Heart left ventricle (tissue), 16 donors: ENCODE data around the gene IKZF1. TPM values are rescaled to one million over a fixed set of nuclear protein-coding genes. Genes with fewer than 3 reads are reported as not detected.

Experiments used
- ATAC-seq, 4 donors: fragments of 200-7000 bp; cut with Tn5 transposase; one replicate each; pipeline ENCODE4 v1.9.1; 2020 to 2022; ENCODE audit warnings: moderate library complexity in 4 of 4, mild to moderate bottlenecking in 3 of 4, moderate number of reproducible peaks in 1 of 4
- DNase-seq, 5 donors: peaks; one replicate each; pipeline ENCODE4 v3.0.0-alpha.2; 2020
- H3K27ac ChIP-seq, 12 donors: fragments of 200-600 bp; sonication (generic) in 4 of 12; one replicate each; pipeline versions ENCODE4 v1.5.0 to v1.8.0; 2016 to 2022; ENCODE audit warnings: mild to moderate bottlenecking in 2 of 12
- H3K27me3 ChIP-seq, 9 donors: fragments of 200-600 bp; sonication (generic) in 2 of 9; one replicate each; pipeline versions ENCODE4 v1.5.1 to v1.8.0; 2016 to 2022; ENCODE audit warnings: mild to moderate bottlenecking in 3 of 9
- H3K36me3 ChIP-seq, 9 donors: fragments of 200-600 bp; sonication (generic) in 2 of 9; one replicate each; pipeline versions ENCODE4 v1.5.0 to v1.8.0; 2018 to 2022; ENCODE audit warnings: mild to moderate bottlenecking in 2 of 9
- H3K4me1 ChIP-seq, 12 donors: fragments of 200-600 bp; sonication (generic) in 4 of 12; one replicate each; pipeline versions ENCODE4 v1.5.0 to v1.8.0; 2016 to 2022; ENCODE audit warnings: mild to moderate bottlenecking in 3 of 12
- H3K4me3 ChIP-seq, 12 donors: fragments of 200-600 bp; sonication (generic) in 4 of 12; one replicate each; pipeline versions ENCODE4 v1.5.0 to v1.8.0; 2017 to 2022; ENCODE audit warnings: mild to moderate bottlenecking in 9 of 12, moderate library complexity in 4 of 12
- H3K9me3 ChIP-seq, 12 donors: fragments of 200-600 bp; sonication (generic) in 4 of 12; one replicate each; pipeline versions ENCODE4 v1.5.0 to v1.8.0; 2016 to 2022; ENCODE audit warnings: mild to moderate bottlenecking in 1 of 12
- CTCF ChIP-seq, 12 donors: fragments of 200-600 bp; sonication (generic) in 4 of 12; IDR thresholded peaks; one replicate each; pipeline versions ENCODE4 v1.5.0 to v1.8.0; 2018 to 2022; ENCODE audit warnings: antibody characterized with exemption in 12 of 12, mild to moderate bottlenecking in 5 of 12
- POLR2A ChIP-seq, 2 donors: fragments of 450-650 bp; IDR thresholded peaks; one replicate each; pipeline ENCODE4 v1.6.1; 2017; ENCODE audit warnings: antibody characterized with exemption in 2 of 2, mild to moderate bottlenecking in 2 of 2, moderate library complexity in 2 of 2
- WGBS, 4 donors: extraction: QIAGEN DNeasy Blood & Tissue Kit in 2 of 4; methylation state at CpG; one replicate each; pipeline versions ENCODE4 v1.1.5 to v1.1.7; 2013 to 2018; 5-methylcytosine and 5-hydroxymethylcytosine counted together
- intact Hi-C, 10 donors: fragments of 100-400 bp; cut with DNase I; formaldehyde crosslinking; loops; one replicate each; pipeline versions ENCODE4 v1.11.1 to v1.14.2; 2022
- polyA plus RNA-seq, 2 donors: library from polyadenylated mRNA; stranded (reverse); fragments of 200-250 nt; gene quantifications; one replicate each; pipeline ENCODE4 v1.2.3, GENCODE V29; 2013
- total RNA-seq, 9 donors: library from RNA; depleted of rRNA in 2 of 9; stranded (reverse); fragments of >200 nt in 2 of 9; fragmentation: NEBNext Ultra II Directional in 3 of 9; extraction: Animal tissue kit (Norgen Biotek cat#: 25700) in 3 of 9; gene quantifications; one replicate each; pipeline versions ENCODE4 v1.1.0 to v1.2.4, GENCODE V29; 2016 to 2023
- donor health status: ischemic (EF 13 %, LVEDD 7.1; RV severe dilation, severe dysfunction).
- donor health status: healthy with polysubstance abuse.
- donor health status: DM: no; HTN: yes; CAD: no.
- donor health status: DM: no; HTN: no; CAD: no.
- donor health status: ischemic (EF 25% LVEDD 6.9; RV normal size, moderate dysfunction).
- donor health status: ischemic (EF 25% LVEDD 5.7; RV mildly dilated, moderate dysfunction).
- donor health status: healthy.
- donor health status: DM: yes; HTN: yes; CAD: no.
- donor health status: ischemic (EF 35%, LVEDD 5.7; RV mildly dilated, moderate dysfunction).
- donor health status: nonischemic (EF 11% LVEDD 7.7; RV severe dilation, severe dysfunction).
- donor health status: DM: yes; HTN: yes; CAD: no.
- donor health status: PGD.
- donor health status: ischemic (EF 29% LVEDD 5.4; RV normal size, mild dysfunction).
- donor health status: nonischemic (EF 23%, LVEDD 6.1; RV moderate dilation, normal function).

IKZF1 gene
- total and polyA plus RNA-seq, 11 donors = 0.30 to 27.8 (median 2.4) TPM

- H3K27me3 ChIP-seq = peaks cover 0 to 52% (median 5%) of the 10 kb centered on the region in 9 donors
- peak overlapping the region in 1 of 12 donors; percentile 96 for H3K27ac ChIP-seq
- TF ChIP-seq CTCF (IDR thresholded peaks at IDR 0.05) = no peak
- TF ChIP-seq POLR2A (IDR thresholded peaks at IDR 0.05) = no peak
- H3K9me3 ChIP-seq = no peaks in the 10 kb centered on the region
- H3K4me3 ChIP-seq = peak overlapping the region in 1 of 12 donors; percentile 21
- ATAC-seq (no peak), DNase-seq (no peak)
- intact Hi-C loops = no loop called here
- 75 to 82% (median 79%) methylated on average over 7 of the region's 7 CpGs for WGBS, 4 donors
- peaks cover 0 to 24% (median 0%) of the 10 kb centered on the region in 9 donors for H3K36me3 ChIP-seq
- H3K4me1 ChIP-seq = peaks cover 0 to 78% (median 0%) of the 10 kb centered on the region in 12 donors
Measured at GRCh38 chr7:50317221-50317678, 12.7 kb downstream of the IKZF1 start.

- 63 to 74% (median 71%) methylated on average over 16 to 17 of the region's 17 CpGs for WGBS, 4 donors
- H3K9me3 ChIP-seq = no peaks in the 10 kb centered on the region
- TF ChIP-seq POLR2A (IDR thresholded peaks at IDR 0.05) = no peak
- TF ChIP-seq CTCF (IDR thresholded peaks at IDR 0.05) = no peak
- no peak for ATAC-seq
- DNase-seq = no peak
- peaks cover 0 to 80% (median 0%) of the 10 kb centered on the region in 12 donors for H3K4me1 ChIP-seq
- peak overlapping the region in 1 of 12 donors; percentile 21 for H3K4me3 ChIP-seq
- H3K27me3 ChIP-seq = peaks cover 0 to 51% (median 5%) of the 10 kb centered on the region in 9 donors
- H3K36me3 ChIP-seq = peaks cover 0 to 29% (median 0%) of the 10 kb centered on the region in 9 donors
- intact Hi-C loops = no loop called here
- peak overlapping the region in 1 of 12 donors; percentile 96 for H3K27ac ChIP-seq
Measured at GRCh38 chr7:50317697-50318669, 13.5 kb downstream of the IKZF1 start.

- peak overlapping the region in 1 of 12 donors; percentile 0 for H3K4me3 ChIP-seq
- H3K36me3 ChIP-seq = peaks cover 0 to 53% (median 0%) of the 10 kb centered on the region in 9 donors
- peak overlapping the region in 1 of 12 donors; percentile 64 for H3K27ac ChIP-seq
- DNase-seq = no peak
- intact Hi-C loops = no loop called here
- ATAC-seq = no peak
- peaks cover 0 to 45% (median 0%) of the 10 kb centered on the region in 12 donors for H3K4me1 ChIP-seq
- no peaks in the 10 kb centered on the region for H3K9me3 ChIP-seq
- peaks cover 0 to 54% (median 2%) of the 10 kb centered on the region in 9 donors for H3K27me3 ChIP-seq
- 74 to 78% (median 76%) methylated on average over 6 of the region's 6 CpGs for WGBS, 4 donors
- TF ChIP-seq POLR2A (IDR thresholded peaks at IDR 0.05) (no peak), CTCF (IDR thresholded peaks at IDR 0.05) (no peak)
Measured at GRCh38 chr7:50321487-50322067, 17.1 kb downstream of the IKZF1 start.

GRCh38 chr7:50324113-50324512 is 19.6 kb downstream of the IKZF1 start:
- TF ChIP-seq CTCF (IDR thresholded peaks at IDR 0.05) (no peak), POLR2A (IDR thresholded peaks at IDR 0.05) (no peak)
- peaks cover 0 to 59% (median 2%) of the 10 kb centered on the region in 9 donors for H3K27me3 ChIP-seq
- peaks cover 0 to 67% (median 0%) of the 10 kb centered on the region in 9 donors for H3K36me3 ChIP-seq
- 35 to 52% (median 49%) methylated on average over 3 of the region's 3 CpGs for WGBS, 4 donors
- no peak for ATAC-seq
- H3K9me3 ChIP-seq = no peaks in the 10 kb centered on the region
- intact Hi-C loops = no loop called here
- H3K27ac ChIP-seq = no peak overlapping the region
- H3K4me1 ChIP-seq = peaks cover 0 to 28% (median 0%) of the 10 kb centered on the region in 12 donors
- DNase-seq = no peak
- no peak overlapping the region for H3K4me3 ChIP-seq
